GM19324 (cell line): ENCODE results near the gene DHRS12.
A peak's percentile ranks its signal among the peaks of the same experiment; 100 is the strongest.

Experiments used
- ATAC-seq: cut with Tn5 transposase; IDR thresholded peaks from one replicate; pipeline ENCODE4 v1.9.1; 2021; ENCODE audit warnings: mild to moderate bottlenecking, moderate library complexity; ENCODE audit not compliant: unreplicated experiment, low FRiP score

DHRS12 gene

GRCh38 chr13:51811920-51812451, 8.0 kb upstream of the DHRS12 start:
- ATAC-seq: no peak

GRCh38 chr13:51811046-51811445, 7.1 kb upstream of the DHRS12 start:
- no peak for ATAC-seq

GRCh38 chr13:51808811-51809210, 4.8 kb upstream of the DHRS12 start:
- no peak for ATAC-seq

- ATAC-seq: no peak
Measured at GRCh38 chr13:51807041-51807440, 3.1 kb upstream of the DHRS12 start.

- no peak for ATAC-seq
Measured at GRCh38 chr13:51806566-51806965, 2.6 kb upstream of the DHRS12 start.

GRCh38 chr13:51805925-51806324, 2.0 kb upstream of the DHRS12 start:
- no peak for ATAC-seq

GRCh38 chr13:51805313-51805712, 1.4 kb upstream of the DHRS12 start:
- ATAC-seq: no peak

GRCh38 chr13:51804295-51805172, 571 bp upstream of the DHRS12 start:
- ATAC-seq: no peak

GRCh38 chr13:51802631-51803418, 1.1 kb downstream of the DHRS12 start:
- ATAC-seq: no peak

GRCh38 chr13:51801631-51802099, 2.3 kb downstream of the DHRS12 start:
- ATAC-seq: no peak

- no peak for ATAC-seq
Measured at GRCh38 chr13:51800486-51800885, 3.5 kb downstream of the DHRS12 start.

- no peak for ATAC-seq
Measured at GRCh38 chr13:51799261-51799660, 4.7 kb downstream of the DHRS12 start.

- no peak for ATAC-seq
Measured at GRCh38 chr13:51797664-51798488, 6.1 kb downstream of the DHRS12 start.

- ATAC-seq: no peak
Measured at GRCh38 chr13:51796546-51796945, 7.4 kb downstream of the DHRS12 start.

GRCh38 chr13:51795419-51795818, 8.5 kb downstream of the DHRS12 start:
- no peak for ATAC-seq

GRCh38 chr13:51794964-51795363, 9.0 kb downstream of the DHRS12 start:
- no peak for ATAC-seq

GRCh38 chr13:51793570-51794271, 10.2 kb downstream of the DHRS12 start:
- ATAC-seq: peak; percentile 41

- ATAC-seq: no peak
Measured at GRCh38 chr13:51786425-51787265, 17.3 kb downstream of the DHRS12 start.
